HG03565 (cell line): ENCODE results near the gene ALOX15B.

ENCODE experiments used
- ATAC-seq: cut with Tn5 transposase; IDR thresholded peaks from one replicate; pipeline ENCODE4 v1.9.1; 2021; ENCODE audit warnings: mild to moderate bottlenecking, moderate library complexity; ENCODE audit not compliant: unreplicated experiment

Gene ALOX15B

GRCh38 chr17:8038954-8039610 is at the start of gene ALOX15B:
ALOX15B (plus strand) TSS chr17:8039059; CDS start chr17:8039156, 97 bp downstream.
- ATAC-seq: no peak

- peak; percentile 55 for ATAC-seq
Measured at GRCh38 chr17:7989781-7990655, 48.8 kb upstream of the ALOX15B start.

- no peak for ATAC-seq
Measured at GRCh38 chr17:7992516-7992915, 46.3 kb upstream of the ALOX15B start.

DNA sequence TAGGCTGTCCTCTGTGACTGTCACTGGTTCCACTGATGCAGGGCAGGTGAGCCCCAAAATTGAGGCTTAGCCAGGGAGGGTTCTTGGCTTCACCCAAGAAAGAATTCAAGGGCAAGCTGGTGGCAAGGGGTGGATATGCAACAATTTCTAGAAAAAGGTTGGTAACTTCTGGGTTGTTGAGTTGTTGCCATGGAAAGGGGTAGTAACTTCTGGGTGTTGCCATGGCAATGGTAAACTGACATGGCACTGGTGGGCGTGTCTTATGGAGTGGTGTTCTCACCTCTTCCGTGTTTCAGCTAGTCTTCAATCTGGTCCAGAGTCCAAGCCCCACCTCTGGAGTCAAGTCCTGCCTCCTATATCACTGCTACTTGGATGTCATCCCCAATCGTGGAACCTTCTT is 45.9 kb upstream of the ALOX15B start:
- ATAC-seq: no peak

DNA sequence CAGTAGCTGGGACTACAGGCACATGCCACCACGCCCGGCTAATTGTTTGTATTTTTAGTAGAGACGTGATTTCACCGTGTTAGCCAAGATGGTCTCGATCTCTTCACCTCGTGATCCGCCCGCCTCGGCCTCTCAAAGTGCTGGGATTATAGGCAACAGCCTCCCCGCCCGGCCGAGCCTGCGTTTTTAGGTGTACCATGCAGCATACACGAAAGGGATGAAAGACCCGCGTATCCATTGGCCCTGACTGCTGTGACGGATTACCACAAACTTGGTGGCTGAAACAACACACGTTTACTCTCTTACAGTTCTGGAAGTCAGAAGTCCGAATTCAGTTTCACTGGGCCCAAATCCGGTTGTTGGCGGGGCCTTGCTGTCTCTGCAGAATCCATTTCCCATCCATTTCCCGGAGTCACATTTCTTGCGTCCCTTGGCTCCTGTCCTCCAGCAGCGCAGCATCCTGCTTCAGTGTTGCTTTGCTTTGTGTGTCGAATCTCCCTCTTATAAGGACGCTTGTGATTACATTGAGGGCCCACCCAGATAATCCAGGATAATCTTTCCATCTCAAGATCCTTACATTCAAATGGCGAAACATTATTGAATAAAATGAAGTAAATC is 44.8 kb upstream of the ALOX15B start:
- ATAC-seq: no peak

GRCh38 chr17:7995724-7996123 is 43.1 kb upstream of the ALOX15B start:
- ATAC-seq: no peak

DNA sequence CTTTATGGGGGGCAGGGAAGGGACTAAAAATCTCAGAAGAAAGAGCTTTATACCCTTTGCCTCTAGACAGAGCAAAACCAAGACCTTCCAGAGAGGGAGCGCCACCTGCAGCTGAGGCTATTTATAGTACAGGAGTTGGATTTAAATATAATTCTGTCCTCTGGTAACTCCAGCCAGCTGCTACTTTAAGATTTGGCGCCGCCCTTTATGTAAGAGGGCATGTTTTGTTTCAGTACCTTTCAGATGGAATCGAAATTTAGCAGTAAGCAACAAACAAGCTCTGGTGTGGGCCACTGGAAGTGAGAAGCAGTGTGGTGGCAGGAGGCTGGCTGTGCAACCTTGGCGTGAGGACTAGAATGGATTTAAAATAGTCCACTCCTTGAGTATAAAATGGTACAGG is 41.7 kb upstream of the ALOX15B start:
- ATAC-seq: no peak

- no peak for ATAC-seq
Measured at GRCh38 chr17:8001976-8002720, 36.7 kb upstream of the ALOX15B start, which contains the start of gene GUCY2D. GUCY2D (plus strand) TSS chr17:8002615; CDS start chr17:8003048, 433 bp downstream.

GRCh38 chr17:8002721-8003593 is 35.9 kb upstream of the ALOX15B start:
- no peak for ATAC-seq

- ATAC-seq: no peak
Measured at GRCh38 chr17:8003594-8004181, 35.2 kb upstream of the ALOX15B start.

DNA sequence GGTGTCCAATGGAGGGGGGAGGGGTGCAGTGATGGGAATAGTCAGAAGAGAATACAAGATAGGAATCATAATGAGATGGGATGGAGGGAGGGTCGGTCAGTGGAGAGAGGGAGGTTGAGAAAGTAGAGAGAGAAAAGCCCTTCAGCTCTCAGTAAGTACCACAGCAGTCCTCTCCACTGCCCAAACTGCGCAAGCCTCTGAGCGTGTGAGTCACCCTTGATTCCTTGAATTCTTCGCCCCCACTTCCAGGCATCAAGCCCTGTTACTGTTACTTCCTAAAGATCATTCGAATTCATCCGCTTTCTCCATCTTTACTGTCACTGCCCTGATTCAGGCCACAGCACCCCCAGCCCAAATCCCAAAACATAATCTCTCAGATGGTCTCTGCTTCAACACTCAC is 34.0 kb upstream of the ALOX15B start:
- no peak for ATAC-seq

DNA sequence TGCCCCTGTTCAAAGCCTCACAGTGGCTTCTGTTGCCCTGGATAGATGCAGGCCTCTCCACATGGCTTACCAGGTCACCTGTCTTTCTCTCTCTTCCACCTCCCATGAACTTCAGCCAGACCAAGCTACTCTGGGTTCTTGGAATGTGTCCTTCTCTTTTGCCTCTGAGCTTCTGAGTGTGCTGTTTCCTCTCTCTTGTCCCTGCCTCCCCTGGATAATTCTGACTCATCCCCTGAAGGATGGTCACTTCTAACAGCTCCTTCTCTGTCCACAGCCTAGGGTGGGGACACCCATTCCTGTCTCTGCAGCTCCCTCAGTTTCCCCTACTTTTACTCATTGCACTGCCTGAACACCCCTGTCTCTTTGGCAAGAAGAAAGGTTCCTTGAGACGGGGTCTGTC is 33.5 kb upstream of the ALOX15B start:
- ATAC-seq: no peak

DNA sequence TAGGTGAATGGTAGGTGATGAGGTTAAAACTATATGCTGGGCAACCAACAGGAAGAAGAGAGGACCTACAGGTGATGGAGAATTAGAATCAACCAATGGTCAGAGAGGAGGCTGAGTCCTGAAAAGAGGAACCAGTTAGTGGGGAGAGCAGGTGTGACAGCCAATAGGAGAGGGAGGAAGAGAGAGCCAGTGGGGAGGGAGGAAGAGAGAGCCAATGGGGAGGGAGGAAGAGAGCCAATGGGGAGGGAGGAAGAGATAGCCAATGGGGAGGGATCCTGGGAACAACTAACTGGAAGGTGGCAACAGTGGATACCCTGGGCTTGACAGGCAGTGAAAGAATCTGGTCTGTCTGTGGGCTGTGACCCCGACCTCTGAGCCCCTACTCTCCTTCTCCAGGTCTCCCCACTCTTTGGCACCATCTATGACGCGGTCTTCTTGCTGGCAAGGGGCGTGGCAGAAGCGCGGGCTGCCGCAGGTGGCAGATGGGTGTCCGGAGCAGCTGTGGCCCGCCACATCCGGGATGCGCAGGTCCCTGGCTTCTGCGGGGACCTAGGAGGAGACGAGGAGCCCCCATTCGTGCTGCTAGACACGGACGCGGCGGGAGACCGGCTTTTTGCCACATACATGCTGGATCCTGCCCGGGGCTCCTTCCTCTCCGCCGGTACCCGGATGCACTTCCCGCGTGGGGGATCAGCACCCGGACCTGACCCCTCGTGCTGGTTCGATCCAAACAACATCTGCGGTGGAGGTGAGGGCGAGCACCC is 32.7 kb upstream of the ALOX15B start:
- no peak for ATAC-seq

GRCh38 chr17:8006836-8007680 is 31.8 kb upstream of the ALOX15B start:
- no peak for ATAC-seq

- no peak for ATAC-seq
Measured at GRCh38 chr17:8007836-8008235, 31.0 kb upstream of the ALOX15B start.

DNA sequence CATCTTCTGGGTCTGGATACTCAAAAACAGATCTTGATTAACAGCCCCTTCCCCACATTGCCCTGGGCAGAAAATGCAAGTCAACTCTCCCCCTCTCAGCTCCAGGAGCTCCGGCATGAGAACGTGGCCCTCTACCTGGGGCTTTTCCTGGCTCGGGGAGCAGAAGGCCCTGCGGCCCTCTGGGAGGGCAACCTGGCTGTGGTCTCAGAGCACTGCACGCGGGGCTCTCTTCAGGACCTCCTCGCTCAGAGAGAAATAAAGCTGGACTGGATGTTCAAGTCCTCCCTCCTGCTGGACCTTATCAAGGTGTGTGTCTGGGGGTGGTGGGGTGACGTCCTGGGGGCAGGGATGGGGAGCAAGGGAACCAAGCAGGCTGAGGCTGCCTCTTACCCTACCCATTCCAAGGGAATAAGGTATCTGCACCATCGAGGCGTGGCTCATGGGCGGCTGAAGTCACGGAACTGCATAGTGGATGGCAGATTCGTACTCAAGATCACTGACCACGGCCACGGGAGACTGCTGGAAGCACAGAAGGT is 26.7 kb upstream of the ALOX15B start:
- ATAC-seq: no peak

DNA sequence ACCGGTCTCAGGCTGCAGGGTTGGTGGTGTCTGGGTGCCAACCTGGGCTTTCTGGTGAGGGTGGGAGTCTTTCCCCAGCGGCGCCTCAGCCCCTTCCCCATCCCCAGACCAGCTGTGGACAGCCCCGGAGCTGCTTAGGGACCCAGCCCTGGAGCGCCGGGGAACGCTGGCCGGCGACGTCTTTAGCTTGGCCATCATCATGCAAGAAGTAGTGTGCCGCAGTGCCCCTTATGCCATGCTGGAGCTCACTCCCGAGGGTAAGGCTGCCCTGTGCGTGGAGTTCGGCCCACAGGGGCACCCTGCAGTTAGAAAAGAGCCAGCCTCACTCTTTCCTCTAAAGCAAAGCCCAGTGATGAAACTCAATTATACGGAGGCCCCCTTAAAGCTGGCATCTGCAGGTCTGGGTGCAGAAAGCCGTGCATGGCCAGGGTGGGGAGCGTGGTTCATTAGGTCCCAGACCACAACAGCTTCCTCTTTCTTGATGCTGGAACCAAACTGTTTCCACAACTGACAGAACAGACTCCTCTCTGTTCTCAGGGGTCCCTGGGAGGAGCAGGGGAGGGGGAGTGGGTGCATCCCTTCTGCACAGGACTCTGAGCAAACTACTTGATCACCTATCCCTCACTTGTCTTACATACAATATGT is 25.7 kb upstream of the ALOX15B start:
- no peak for ATAC-seq
